EL (cell line): Measurements from ENCODE around the gene GRIN1.

Source experiments
- DNase-seq: peaks from one replicate; pipeline ENCODE4 v3.0.0-alpha.2; 2016

Gene GRIN1

DNA sequence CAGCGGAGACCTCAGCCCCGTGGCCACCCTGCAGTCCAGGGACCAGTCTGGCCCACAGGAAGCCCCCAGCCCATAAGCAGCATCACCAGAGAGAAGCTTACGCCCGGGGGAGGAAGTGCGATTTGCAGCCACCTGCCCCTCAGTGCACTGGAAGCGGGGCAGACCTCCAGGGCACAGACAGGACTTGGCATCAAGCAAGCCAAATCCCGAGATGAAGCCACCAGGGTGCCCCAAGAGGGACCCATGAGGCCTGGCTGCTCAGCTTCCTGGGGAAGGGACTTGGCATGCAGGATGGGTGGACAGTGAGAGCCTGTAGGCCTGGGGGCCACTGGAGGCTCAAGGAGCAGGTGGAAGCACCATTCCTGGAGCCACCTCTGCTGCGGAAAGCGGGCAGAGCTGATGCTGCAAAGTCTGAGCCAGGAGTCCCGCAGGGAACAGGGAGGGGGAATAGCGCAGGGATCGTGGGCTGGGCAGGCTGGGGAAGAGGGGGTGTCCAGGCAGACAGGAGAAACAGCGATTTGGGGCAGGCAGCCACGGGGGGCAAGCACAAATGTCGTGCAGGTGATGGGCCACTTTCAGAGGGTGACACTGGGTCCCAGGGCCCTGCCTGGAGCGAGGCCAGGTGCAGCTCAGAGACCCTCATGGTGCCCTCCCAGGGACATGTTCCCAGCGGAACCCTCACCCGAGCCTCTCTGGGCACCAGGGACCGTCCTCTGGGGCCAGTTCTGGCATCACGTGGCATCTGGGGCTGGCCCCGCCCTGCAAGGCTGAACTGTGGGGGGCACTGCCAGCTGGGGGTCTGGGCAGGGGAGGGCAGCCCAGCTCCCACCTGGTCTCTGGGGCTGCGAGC lies 27.7 kb downstream of the GRIN1 start:
- DNase-seq, result no peak

GRCh38 chr9:137167277-137167746 lies 28.4 kb downstream of the GRIN1 start:
- no peak for DNase-seq

- DNase-seq, result no peak
These were observed 29.0 kb downstream of the GRIN1 start for GRCh38 chr9:137167747-137168572.

DNA sequence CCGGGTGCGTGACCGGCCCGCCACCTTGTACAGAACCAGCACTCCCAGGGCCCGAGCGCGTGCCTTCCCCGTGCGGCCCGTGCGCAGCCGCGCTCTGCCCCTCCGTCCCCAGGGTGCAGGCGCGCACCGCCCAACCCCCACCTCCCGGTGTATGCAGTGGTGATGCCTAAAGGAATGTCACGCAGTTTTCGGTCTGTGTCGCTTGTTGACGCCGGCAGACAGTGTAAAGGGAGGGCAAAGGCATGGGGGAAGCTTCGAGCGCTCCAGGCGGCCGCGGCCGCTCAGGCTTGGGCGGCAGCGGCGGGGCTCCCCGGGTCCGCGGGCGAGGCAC lies 29.6 kb downstream of the GRIN1 start:
- no peak for DNase-seq

DNA sequence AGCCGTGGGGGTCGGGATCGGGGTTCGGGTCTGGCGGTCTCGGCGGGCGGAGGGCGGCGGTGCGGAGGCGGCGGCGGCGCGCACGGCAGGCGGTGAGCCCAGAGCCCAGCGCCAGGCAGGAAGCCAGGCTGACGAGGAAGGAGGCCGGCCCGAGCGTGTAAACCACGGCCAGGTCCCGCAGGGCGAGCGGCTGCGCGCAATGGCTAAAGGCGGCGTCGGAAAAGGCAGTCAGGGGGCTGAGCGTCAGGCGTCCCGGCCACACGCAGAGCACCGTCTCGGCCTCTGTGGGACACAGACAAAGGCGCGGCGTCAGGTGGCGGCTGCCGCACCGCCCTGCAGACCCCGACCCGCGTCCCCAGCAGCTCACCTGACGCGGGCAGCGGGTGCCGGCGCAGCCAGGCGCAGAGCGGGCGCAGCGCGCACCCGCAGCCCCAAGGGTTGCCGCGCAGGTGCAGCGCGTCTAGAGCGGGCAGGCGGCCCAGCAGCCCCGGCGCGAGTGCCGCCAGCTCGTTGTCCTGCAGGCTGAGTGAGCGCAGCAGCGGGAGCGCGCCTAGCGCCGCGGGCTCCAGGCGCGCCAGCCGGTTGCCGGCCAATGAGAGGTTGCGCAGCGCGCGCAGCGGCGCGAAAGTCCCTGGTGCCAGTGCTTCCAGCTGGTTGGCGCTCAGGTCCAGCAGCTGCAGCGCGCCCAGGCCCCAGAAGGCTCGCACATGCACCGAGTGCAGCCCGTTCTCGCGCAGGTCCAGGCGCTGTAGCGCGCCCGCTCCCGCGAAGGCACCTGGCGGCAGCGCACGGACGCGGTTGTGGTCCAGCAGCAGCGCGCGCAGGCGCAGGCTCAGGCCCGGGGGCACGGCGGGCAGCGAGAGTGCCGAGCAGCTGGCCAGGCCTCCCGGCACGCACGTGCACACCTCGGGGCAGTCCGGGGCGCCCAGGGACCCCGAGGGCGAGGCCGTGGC lies 30.2 kb downstream of the GRIN1 start:
- DNase-seq, result peak; percentile 48

DNA sequence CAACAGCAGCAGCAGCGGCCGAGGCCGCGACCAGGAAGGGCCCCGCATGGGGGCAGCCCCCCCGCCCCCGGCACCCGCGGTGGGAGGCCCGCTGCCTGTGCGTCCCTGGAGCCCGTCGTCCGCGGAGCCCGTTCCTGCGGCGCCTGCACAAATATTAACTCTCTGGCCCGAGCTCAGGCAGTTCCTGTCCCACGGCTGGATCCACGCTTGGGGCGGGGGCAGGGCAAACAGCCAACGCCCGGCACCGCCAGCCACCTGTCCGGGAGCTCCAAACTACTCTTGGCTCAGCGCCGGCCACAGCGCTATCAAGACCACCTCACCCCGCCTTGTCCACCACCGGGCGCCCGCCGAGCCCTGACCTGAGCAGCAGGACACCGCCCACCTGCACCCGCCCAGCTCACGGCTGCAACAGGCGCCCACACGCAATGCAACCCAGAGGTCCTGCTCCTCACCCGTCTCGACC lies 31.0 kb downstream of the GRIN1 start, which contains the start of gene LRRC26:
Gene LRRC26 (minus strand): TSS at position 156 of the 463 bp plus-strand sequence. CDS start 108 bp downstream, at position 48.
- DNase-seq, result no peak

DNA sequence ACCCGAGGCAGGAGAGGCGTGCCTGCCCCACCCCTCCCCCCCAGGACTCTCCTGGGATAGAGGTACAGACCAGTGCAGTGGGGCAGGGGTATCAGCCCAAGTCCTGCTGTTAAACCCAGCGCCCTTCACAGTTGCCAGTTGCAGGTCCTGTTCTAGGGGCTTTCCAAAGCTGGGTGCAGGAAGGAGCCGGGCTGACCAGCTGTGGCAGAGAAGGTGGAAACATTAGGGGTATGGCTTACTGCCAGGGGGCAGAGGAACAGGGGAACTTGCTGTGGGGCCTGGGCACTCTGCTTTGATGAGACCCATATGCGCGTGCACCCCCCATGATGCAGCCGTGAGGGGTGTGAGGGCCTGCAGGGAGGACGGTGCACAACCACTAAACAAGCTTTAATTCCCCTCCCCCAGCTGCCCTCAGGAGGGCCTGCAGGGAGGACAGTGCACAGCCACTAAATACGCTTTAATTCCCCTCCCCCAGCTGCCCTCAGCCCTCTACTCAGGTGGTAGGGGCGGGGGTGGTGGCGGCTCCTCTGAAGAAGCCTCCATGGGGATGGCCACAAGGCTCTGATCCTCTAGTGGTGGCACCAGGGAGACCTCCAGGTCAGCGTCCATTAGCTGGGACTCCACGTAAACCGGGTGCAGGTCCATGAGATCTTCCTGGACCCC lies 31.7 kb downstream of the GRIN1 start:
- no peak for DNase-seq

DNA sequence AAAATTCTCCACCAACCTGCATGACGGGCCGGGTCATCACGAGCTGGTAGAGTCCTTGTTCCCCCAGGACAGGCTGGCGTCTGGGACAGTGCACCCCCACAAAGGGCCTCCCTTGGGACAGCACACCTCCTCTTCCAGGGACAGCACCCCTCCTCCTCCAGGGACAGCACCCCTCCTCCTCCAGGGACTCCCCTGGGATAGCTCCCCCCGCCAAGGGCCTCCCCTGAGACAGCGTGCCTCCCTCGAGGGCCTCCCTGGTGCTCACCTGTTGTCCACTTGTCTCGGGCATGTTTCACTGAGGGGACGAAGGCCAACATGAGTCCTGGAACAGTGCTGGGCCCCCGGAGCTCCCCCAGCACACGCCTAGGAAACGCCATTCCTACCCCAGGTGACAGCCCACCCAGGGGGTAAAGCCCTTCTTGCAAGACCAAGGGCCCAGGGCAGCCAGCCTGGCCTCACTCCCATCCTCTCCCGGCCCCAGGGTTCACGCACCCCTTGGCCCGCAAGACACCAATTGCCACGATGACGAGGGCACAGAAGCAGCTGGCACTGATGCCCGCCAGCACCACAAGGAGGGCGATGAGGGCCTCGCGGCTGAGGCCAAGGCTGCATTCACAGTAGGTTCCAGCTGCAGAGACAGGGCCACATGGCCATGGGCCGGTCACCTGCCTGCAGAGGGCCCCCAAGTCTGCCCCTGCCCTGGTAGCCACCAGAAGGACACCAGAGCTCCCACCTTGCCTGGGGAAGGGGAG lies 32.4 kb downstream of the GRIN1 start:
- DNase-seq, result no peak

- DNase-seq, result peak; percentile 34
These were observed 34.2 kb downstream of the GRIN1 start for GRCh38 chr9:137172901-137173795.

- DNase-seq, result no peak
These were observed 35.1 kb downstream of the GRIN1 start for GRCh38 chr9:137173796-137174664.

DNA sequence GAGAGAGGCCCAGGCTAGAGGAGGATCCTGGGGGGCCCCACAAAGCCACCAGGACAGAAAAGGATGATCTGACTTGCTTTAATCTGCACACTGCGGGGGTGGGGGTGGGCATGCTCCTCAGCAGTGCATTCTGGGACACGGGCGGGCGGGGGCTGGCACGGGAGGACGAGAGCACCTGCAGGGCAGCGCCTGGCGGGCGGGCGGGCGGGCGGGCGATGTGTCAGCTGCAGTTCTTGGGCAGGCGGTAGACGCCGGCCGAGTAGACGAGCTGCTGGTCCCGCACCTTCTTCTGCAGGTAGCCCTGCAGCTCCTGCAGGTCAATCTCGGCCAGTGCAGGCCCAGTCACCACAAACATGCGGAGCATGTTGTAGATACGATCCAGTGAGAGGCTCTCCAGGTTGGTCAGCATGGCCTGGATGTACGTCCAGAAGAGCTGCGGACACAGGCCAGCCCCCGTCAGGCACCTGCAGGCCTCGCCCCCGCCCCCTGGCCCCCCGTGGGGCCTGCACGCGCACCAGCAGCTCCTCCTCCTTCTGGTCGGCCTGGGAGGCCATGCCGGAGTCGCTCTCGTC lies 35.9 kb downstream of the GRIN1 start:
- no peak for DNase-seq

DNA sequence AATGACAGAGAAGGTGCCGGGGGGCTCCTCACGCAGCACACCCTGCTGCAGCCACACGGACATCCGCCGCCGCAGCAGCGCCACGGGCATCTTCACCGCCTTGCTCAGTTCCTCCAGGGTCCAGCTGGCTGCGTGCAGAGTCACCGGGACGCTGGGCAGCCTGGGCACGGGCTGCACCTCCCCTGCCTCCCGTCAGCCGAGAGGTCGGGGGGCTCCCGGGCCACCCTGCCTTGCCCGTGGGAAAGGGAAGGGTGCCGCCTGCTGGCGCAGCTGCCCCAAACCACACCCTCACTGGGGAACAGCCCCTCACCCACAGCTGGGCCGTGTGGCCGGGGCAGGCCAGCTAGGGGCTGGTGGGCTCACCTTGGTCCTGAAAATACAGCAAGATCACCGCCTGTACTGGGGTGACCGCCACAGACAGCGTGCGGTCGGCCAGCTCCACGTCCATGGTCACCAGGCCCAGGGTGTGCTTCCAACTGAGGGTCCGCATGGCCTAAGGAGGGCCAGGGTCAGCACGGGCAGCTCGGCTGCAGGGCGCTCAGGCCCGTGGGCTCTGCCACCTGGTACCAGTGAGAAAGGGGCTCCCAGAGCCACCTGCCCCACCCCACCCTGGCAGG lies 36.5 kb downstream of the GRIN1 start:
- DNase-seq, result no peak

- no peak for DNase-seq
These were observed 37.6 kb downstream of the GRIN1 start for GRCh38 chr9:137176302-137177182.

DNA sequence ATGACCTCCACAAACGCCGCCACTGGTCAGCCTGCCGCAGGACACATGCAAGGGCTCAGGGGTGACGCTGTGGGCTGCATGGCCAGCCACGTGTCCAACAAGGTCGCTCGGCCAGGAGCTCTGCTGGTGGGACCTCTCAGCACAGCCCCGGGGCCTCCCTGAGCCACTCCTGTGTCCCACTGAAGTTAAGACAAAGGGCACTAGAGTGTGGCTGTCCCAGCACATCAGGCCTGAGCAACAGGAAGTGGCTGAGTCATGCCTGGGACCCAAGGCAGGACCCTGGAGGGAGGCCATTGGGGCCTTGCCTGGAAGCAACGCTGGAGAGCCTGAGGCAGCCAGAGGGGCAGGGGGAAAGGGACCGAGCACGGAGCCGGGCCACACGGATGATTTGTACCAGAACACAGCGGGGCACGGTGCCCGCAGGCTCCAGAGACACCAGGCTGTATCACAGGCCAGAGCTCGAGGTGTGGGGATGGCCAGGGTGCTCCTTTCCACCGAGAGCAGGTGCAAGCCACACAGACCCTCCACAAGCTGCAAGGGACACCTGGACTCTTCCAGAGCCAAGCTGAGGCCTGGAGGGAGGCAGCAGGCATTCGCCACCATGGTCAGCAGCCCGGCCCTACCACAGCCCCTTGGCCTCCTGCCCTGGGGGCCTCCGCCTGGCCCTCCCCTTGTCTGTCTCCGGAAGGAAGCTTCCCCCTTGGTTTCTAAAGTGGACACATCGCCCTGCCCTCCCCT lies 39.4 kb downstream of the GRIN1 start:
- peak; percentile 42 for DNase-seq

DNA sequence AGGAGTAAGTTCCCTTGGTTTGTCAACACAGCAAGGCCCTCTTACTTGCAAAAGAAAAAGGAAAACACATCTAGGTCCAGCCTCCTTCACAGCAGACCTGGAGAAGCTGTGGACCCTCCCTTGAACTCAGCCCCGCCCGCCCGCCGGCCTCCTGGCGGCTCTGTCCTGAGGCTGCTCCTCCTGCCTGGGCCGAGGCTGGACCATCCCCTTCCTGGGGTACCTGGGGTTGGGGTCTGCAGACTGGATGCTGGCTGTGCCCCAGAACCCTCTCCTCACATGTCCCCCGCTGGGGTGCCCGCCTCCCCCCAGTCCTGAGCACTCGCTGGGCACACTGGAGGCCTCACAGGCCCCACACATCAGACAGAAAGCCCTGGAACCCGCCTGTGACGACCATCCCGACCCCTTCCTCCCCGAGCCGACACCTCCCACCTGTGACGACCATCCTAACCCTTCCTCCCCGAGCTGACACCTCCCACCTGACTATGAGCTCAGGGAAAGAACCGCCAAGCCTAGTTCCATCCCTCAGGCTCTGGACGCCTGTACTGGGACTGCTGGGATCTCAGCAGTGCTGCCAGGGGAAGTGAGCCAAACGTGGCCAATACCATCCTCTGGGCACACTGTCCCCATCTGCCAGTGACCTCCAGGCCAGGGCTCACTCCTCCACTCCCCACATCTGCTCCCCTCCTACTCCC lies 40.1 kb downstream of the GRIN1 start:
- DNase-seq, result no peak

DNA sequence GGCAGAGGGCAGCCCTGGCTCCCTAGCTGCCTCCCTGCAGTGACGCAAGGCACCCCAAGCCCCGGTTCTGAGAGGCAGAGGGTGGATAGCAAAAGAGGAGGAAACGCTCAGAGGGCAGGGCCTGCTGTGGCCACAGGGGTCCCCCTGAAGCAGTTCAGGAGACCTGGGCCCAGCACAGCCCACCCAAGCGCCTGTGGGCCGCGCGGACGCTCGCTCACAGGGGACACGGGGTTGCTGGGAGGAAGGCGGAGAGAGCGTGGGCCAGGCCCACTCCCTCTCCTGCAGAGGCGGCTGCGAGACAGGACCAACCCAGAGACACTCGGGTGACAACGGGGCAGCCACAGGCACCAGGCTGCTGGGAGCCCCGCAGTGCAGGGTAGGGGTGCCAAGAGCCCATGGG lies 40.8 kb downstream of the GRIN1 start:
- no peak for DNase-seq
